Activated CD8-positive, alpha-beta memory T cell treated with anti-CD3 and anti-CD28 coated beads, Interleukin-2, amount 50 U/mL, for 24 hours (primary cell): ENCODE results near the gene NRXN3.

Source experiments
- DNase-seq: peaks from one replicate; pipeline ENCODE4 v3.0.0-alpha.2; 2020; ENCODE audit errors: extremely low read depth

Gene NRXN3

GRCh38 chr14:78710963-78711362 is 540.8 kb downstream of the NRXN3 start:
- no peak for DNase-seq

DNA sequence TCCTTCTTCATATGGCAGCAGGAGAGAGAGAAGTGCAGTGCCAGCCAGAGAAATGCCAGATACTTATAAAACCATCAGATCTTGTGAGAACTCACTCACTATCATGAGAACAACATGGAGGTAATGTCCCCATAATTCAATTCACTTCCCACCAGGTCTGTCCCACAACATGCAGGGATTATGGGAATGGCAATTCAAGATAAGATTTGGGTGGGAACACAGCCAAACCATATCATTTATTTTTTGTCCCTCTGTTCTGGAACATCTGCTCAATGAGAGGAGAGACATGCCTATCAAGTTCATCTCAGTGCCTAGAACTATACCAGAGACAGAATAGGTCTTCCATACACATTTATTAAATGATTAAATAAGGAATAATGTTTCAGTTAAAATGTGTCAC is 543.5 kb downstream of the NRXN3 start:
- DNase-seq, result no peak

DNA sequence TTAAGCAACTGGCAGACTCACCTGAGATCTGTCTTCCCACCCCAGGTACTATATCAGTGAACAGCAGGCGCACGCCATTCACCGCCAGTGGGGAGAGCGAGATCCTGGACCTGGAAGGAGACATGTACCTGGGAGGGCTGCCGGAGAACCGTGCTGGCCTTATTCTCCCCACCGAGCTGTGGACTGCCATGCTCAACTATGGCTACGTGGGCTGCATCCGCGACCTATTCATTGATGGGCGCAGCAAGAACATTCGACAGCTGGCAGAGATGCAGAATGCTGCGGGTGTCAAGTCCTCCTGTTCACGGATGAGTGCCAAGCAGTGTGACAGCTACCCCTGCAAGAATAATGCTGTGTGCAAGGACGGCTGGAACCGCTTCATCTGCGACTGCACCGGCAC is 544.5 kb downstream of the NRXN3 start:
- no peak for DNase-seq

DNA sequence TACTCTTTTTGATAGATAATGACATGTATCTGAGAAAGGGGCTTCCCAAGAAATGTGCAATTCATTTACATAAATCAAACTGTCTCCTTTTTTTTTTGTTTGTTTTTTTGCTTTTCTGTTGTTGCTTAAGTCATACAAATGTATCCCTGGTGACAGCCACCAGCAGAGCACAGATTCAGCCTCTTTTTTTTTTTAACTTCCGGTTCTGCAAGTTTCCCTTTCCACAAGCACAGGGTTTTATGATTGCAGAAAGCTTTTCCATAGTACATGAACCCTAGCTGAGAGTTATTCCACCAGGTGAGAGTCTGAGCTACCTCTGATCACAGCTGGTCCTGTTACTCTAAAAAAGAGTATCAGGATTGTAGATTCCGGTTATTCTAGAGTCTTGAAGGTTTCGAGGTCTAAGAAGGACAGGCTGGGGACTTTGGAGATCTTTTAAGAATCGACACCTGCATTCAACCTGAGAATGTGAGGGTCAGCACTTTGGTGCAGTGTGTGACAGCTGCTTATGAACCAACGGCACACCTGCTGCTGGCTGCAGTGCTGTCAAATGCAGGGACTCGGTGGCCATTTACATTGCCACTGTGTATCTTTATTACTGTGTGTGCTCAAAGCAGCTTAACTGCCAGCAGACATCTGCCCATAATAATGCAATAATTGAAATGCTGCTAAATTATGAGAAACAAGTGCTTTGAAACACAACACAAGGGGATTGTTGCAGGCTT is 551.7 kb downstream of the NRXN3 start:
- no peak for DNase-seq

DNA sequence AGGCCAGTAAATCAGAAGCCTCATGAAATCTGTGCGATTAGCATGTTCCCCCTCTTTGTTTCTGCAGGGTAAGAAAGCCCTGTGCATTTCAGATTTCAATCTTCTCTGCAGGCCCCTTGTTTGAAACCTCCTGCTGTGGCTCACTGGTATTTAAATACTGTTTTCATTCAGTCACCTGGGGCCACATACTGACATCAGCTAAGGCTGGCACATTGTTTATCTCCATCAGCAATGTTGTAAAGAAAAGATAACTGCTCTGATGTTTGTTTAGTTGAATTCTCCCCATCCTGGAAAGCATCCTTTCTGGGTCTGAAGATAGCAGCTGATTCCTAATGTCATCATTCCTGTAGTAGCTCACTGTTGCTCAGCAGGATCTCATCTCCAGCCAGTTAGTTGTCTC is 554.9 kb downstream of the NRXN3 start:
- DNase-seq, result no peak

- DNase-seq, result no peak
Measured at GRCh38 chr14:78737116-78737515, 566.9 kb downstream of the NRXN3 start.

GRCh38 chr14:78737601-78738000 is 567.4 kb downstream of the NRXN3 start:
- DNase-seq, result no peak

GRCh38 chr14:78746086-78746595 is 576.0 kb downstream of the NRXN3 start:
- no peak for DNase-seq

DNA sequence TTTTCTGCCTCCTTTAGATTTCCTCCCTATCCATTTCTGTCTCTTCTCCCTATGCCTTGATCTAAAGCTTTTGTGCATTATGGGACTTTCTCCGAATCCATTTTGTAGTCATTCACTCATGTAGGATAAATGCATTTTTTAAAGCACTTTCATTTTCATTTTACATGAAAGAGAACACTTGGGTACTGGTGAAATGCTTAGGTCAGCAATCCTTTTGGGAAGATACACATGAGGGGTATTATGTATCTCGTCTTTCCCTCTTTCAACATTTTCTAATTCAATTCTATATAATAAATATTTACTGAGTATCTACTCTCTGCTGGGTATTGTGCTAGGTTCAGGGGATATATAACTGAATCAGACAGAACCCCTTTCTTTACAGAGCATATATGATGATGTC is 577.6 kb downstream of the NRXN3 start:
- DNase-seq, result no peak

GRCh38 chr14:78752518-78753188 is 582.5 kb downstream of the NRXN3 start:
- DNase-seq, result no peak

DNA sequence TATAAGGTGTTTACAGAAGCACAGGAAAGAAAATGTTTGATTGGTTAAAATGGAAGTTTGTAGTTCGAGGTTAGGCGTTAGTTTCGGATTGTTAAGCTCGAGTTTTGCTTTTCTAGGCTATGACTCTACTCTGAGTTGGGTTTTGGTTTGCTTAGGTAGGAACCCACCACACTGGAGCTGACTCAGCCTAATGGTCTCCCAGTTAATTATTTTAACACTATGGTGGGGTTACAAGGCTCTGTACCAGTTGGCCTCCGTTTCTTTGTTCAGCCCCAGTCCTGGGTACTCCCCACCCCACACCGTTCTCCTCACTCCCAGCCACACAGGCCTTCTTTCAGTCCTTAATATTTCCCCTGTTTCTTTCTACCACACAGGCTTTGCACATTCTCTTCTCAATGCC is 583.9 kb downstream of the NRXN3 start:
- no peak for DNase-seq

DNA sequence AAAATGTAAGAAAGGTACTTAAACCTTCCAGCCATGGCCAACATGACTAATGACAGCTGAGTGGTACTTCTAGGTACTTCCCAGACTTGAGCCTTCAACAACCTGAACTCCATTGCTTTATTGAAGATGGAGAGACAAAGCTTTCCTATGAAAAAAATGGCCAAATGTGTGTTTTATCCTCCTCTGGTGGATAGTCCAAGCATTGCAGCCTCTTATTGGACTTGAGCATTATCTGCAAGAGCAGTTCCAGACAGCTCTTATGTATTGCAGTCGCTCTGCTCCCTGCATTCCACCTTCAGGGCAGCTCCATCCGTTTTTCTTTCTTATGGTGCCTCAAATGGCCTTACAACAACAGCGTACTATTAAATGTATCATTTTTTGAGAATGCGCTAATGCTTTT is 588.2 kb downstream of the NRXN3 start:
- no peak for DNase-seq

- DNase-seq, result no peak
Measured at GRCh38 chr14:78762331-78762730, 592.2 kb downstream of the NRXN3 start.

GRCh38 chr14:78763746-78764145 is 593.6 kb downstream of the NRXN3 start:
- no peak for DNase-seq

DNA sequence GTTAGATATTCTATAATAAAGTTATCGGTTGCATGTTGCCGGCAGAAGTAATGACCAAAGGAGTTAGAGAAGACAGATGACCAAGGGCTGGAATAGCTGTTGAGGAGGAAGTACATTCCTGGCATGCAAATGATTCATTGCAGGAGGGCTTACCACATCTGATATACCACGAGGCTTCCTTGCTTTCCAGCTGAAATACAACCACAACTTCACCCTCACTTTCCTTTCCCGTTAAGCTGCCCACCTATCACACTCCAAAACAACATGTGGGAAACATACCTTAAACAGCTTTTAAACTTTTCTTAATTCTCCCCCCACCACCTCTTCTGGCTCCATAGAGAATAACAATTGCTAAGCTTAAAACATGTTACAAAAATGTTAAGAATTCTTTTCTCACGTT is 594.1 kb downstream of the NRXN3 start:
- no peak for DNase-seq

GRCh38 chr14:78764645-78765044 is 594.5 kb downstream of the NRXN3 start:
- DNase-seq, result no peak

- no peak for DNase-seq
Measured at GRCh38 chr14:78767436-78767835, 597.3 kb downstream of the NRXN3 start.

- no peak for DNase-seq
Measured at GRCh38 chr14:78782551-78782950, 612.4 kb downstream of the NRXN3 start.

GRCh38 chr14:78785265-78785664 is 615.1 kb downstream of the NRXN3 start:
- DNase-seq, result no peak

DNA sequence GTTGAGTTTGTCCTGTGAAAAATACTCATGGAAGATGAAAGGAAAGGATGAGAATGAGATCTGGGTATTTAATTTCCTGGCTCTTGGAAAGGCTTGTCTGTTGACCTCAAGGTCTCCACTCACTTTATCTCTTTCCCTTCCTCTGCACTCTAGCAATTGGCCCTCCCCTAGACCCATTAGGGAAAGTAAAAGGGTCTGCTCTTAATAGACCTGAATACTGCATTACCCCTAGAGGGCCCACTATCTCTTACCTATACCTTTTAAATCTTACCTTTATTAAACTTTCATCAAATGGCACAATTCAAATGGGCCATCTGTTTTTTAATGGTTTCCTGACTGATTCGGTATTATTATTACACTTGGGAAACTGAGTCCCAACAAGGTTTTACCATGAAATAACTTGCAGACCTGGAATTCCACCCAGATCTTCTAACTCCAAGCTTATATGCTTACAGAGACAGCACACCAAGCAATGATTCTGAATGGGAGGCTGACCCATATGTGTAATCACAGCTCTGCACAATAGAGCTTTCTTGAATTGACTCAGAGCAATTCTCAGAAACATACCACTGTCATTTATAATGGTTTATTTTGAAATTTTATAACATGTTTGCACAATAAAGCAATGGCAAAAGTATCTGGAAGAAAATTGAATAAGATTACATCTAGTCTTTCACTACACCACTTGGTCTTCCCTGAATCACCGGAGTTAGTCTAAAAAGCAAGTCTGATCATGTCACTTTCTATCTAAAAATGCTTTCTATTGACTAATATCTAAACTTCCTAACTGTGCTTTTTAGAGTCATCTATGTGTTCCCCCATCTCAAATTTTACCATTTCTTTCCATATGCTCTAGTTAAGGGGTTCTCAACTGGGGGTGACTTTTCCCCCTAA is 618.5 kb downstream of the NRXN3 start:
- DNase-seq, result no peak

DNA sequence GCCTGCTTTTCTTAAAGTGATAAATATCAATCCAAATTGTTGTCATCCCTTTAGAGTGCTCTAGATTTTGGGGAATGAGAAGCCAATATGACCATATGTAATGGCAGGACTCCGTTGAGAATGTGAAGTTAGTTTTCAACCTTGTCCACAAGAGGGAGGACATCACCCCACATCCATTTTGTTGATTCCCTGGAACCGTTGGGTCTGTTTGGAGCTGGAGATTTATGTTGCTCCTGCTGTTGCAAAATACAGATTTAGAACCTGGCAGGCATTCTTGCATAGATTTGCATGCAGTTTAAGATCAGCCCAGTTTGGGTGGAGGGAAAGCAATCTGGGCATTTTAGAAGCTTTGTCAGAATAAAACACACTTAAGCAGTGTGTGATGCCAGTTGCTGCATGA is 620.1 kb downstream of the NRXN3 start:
- no peak for DNase-seq

GRCh38 chr14:78798757-78799156 is 628.6 kb downstream of the NRXN3 start:
- no peak for DNase-seq
